Immature natural killer cell (primary cell): ENCODE measurements around the gene ENO1. TPM values are rescaled to one million over a fixed set of nuclear protein-coding genes. Genes with fewer than 3 reads are reported as not detected.
A peak's percentile ranks its signal among the peaks of the same experiment; 100 is the strongest.

Source experiments
- DNase-seq, 3 donors: peaks; one replicate each; pipeline ENCODE4 v3.0.0; 2022; ENCODE audit warnings: mixed read lengths in 1 of 3
- H3K27ac Mint-ChIP-seq, 6 donors: one replicate each; pipeline ENCODE4 v1.8.0; 2020; ENCODE audit warnings: mixed read lengths in 6 of 6, mild to moderate bottlenecking in 5 of 6, inconsistent platforms in 4 of 6, moderate library complexity in 3 of 6
- H3K27me3 Mint-ChIP-seq, 3 donors: one replicate each; pipeline ENCODE4 v1.8.0; 2020 to 2021; ENCODE audit warnings: low read depth in 3 of 3, mild to moderate bottlenecking in 3 of 3, mixed read lengths in 3 of 3, moderate library complexity in 3 of 3, inconsistent platforms in 1 of 3
- H3K36me3 Mint-ChIP-seq, 3 donors: one replicate each; pipeline ENCODE4 v1.8.0; 2020; ENCODE audit warnings: mixed read lengths in 3 of 3, inconsistent platforms in 2 of 3, mild to moderate bottlenecking in 2 of 3
- H3K4me1 Mint-ChIP-seq, 2 donors: one replicate each; pipeline ENCODE4 v1.8.0; 2020; ENCODE audit warnings: inconsistent platforms in 2 of 2, mild to moderate bottlenecking in 2 of 2, mixed read lengths in 2 of 2, moderate library complexity in 1 of 2
- H3K4me3 Mint-ChIP-seq, 5 donors: one replicate each; pipeline ENCODE4 v1.8.0; 2020; ENCODE audit warnings: mild to moderate bottlenecking in 5 of 5, mixed read lengths in 5 of 5, inconsistent platforms in 3 of 5, moderate library complexity in 3 of 5
- H3K9me3 Mint-ChIP-seq, 6 donors: one replicate each; pipeline ENCODE4 v1.8.0; 2020; ENCODE audit warnings: mild to moderate bottlenecking in 6 of 6, mixed read lengths in 6 of 6, inconsistent platforms in 4 of 6, moderate library complexity in 3 of 6
- polyA plus RNA-seq, 3 donors: library from polyadenylated mRNA; unstranded; fragments of 300-500 nt; fragmentation: Illumina TruSeq; gene quantifications; one replicate each; pipeline ENCODE4 v1.2.3, GENCODE V29; 2021

ENO1 gene
- polyA plus RNA-seq, 3 donors from 2014 or later: 856 to 982 (median 955) TPM

DNA sequence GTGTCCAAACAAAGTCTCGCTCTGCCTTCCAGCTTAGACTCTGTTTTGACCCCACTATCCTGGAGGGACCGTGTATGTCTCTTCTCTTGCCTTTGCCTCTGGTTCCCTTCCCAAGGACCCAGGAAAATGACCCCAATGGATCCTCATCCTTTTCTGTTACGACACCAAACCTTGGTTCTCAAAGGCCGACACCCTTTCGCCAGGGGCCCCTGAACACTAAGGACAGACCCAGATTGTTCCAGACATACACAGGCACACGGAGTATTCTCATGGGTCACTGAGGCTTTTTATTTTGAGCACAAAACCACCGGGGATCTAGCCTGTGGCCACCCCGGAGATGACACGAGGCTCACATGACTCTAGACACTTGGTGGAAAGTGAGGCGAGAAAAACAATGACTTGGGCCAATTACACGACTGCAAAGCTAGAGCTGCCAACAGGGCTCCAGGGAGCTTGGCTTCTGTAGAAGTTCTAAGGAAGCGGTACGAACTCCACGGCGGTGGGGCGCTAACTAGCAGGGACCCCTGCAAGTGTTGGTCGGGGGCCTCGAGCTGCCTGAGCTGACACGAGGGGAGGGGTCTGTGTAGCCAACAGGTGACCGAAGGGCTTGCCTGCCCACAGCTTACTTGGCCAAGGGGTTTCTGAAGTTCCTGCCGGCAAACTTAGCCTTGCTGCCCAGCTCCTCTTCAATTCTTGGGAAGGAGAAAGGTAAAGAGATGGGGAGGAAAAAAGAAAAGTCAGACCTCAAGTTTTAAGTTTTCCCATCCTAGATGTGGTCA, 17.6 kb downstream of the ENO1 start:
- Mint-ChIP-seq H3K27me3 (peaks cover 0 to 1% (median 0%) of the 10 kb centered on the region in 3 donors), H3K4me3 (no peak overlapping the region), H3K36me3 (peaks cover 13 to 53% (median 14%) of the 10 kb centered on the region in 3 donors), H3K27ac (no peak overlapping the region), H3K9me3 (no peaks in the 10 kb centered on the region), H3K4me1 (peaks cover 21 to 32% of the 10 kb centered on the region in 2 donors)
- DNase-seq: no peak

DNA sequence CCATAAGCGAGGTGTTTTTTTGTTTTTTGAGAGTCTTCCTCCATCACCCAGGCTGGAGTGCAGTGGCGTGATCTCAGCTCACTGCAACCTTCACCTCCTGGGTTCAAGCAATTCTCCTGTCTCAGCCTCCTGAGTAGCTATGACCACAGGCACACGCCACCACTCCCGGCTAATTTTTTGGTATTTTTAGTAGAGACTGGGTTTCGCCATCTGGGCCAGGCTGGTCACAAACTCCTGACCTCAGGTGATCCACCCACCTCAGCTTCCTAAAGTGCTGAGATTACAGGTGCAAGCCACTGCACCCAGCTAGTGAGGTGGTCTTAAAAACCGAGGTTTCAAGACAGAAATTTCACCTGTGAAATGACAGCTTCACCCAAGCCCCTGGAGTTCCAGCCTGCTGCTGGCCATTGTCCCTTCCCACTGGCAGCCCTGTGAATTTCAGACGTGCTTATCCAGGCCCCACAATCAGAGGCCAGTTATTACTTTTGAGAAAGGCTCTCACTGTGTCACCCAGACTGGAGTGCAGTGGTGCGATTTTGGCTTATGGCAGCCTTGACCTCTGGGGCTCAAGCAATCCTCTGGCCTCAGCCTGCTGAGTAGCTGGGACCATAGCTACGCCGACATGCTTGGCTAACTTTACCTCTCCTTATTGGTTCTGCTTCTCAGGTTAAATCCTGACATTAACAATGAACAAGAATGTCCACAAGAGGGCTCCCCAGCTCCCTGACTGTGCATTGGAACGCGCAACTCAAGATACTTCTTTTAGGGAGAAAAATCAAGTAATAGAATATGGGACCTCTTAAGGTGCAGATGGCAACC, 19.4 kb downstream of the ENO1 start:
- DNase-seq: peak; percentile 34 to 41 (median 39)
- H3K4me3 Mint-ChIP-seq: no peak overlapping the region
- peaks cover 13 to 45% (median 14%) of the 10 kb centered on the region in 3 donors for H3K36me3 Mint-ChIP-seq

DNA sequence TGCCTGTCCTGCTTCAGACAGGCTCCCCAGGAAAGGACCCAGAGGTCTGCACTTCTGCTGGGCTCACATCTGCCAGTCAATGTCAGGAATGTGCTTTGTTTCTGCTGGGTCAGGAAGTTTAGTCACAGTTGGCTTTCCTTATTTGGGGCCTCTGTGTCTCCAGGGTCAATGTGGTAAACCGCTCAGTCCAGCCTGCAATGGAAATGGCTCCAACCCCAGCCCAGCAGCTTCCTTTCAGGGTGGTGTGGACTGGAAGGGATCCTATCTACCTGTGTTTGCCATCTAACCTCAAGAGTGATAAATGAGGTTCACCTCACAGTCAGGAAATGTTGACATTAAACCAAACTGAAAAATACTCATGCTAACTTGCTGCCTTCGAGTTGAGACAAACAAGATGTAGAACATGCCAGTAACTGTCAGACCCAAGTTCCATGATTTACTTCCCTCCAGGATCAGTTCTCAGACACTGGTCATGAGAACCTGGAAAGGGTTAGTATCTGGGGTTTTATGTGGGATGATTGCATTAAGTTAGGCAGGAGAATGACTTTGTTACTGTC, 20.3 kb downstream of the ENO1 start:
- H3K4me3 Mint-ChIP-seq: peak overlapping the region in 1 of 5 donors; percentile 27
- no peaks in the 10 kb centered on the region for H3K27me3 Mint-ChIP-seq
- H3K27ac Mint-ChIP-seq: peak overlapping the region; percentile 47 to 84 (median 70)
- H3K9me3 Mint-ChIP-seq: no peaks in the 10 kb centered on the region
- peak in 2 of 3 donors; percentile 24 to 26 for DNase-seq
- peaks cover 21 to 32% of the 10 kb centered on the region in 2 donors for H3K4me1 Mint-ChIP-seq
- peaks cover 12 to 38% (median 14%) of the 10 kb centered on the region in 3 donors for H3K36me3 Mint-ChIP-seq

More for the DNA sequence above, 19.4 kb downstream of the ENO1 start:
- Mint-ChIP-seq H3K4me1 (peaks cover 21 to 32% of the 10 kb centered on the region in 2 donors), H3K27ac (peak overlapping the region; percentile 21 to 85 (median 76)), H3K9me3 (no peaks in the 10 kb centered on the region), H3K27me3 (no peaks in the 10 kb centered on the region)

DNA sequence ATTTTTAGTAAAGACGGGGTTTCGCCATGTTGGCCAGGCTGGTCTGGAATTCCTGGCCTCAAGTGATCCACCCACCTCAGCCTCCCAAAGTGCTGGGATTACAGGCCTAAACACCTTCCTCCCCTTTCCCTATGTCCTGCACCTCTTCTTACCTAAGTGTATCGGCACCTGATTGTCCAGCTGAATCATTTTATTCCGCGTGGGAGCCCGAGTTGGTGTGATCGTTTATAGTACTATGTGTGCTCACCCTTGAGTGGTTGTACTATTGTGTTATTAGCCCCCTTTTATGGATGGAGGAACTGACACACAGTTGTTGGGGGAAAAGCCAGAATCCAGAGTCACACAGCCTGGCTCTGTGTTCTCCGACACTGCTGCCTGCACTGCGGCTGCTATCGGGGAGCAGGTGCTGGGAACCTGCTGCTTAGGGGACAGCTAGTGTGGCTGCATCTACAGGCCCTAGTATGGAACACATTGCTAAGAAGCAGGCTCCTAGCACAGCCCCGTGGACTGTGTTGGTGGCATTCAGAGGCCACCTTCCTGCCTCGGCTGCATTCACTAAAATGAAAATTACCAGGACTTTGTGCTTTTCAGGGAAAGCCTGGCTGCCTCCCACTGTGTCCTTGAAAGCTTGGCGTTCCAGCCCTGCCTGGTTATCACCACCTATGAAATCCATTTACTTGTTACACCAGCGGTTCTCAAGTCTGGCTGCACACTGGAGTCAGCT, 21.6 kb downstream of the ENO1 start:
- peaks cover 8 to 30% (median 18%) of the 10 kb centered on the region in 3 donors for H3K36me3 Mint-ChIP-seq
- no peak overlapping the region for H3K4me3 Mint-ChIP-seq
- H3K27ac Mint-ChIP-seq: peak overlapping the region in 1 of 6 donors; percentile 34
- peaks cover 21 to 32% of the 10 kb centered on the region in 2 donors for H3K4me1 Mint-ChIP-seq
- H3K9me3 Mint-ChIP-seq: no peaks in the 10 kb centered on the region
- H3K27me3 Mint-ChIP-seq: no peaks in the 10 kb centered on the region
- DNase-seq: no peak

DNA sequence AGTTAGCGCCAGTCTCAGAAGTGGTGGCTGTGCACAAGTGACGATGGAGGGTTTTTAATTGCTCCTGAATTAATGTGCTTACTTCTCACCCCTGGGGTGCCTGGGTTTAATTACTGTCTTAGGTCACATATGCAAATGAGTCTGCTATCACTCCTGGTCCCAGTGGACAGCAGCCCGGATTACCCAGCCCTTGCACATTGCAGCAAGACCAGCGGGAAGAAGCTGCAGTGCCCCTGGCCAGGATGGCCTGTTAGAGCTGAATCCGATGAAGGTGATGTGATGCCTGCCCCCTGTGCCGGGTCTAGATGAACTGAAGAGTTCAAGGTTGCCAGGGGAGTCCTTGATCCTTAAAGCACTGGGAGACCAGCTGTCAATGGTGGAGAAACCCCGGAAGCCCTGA, 24.2 kb downstream of the ENO1 start:
- no peak overlapping the region for H3K4me3 Mint-ChIP-seq
- H3K9me3 Mint-ChIP-seq: no peaks in the 10 kb centered on the region
- no peak for DNase-seq
- no peaks in the 10 kb centered on the region for H3K27me3 Mint-ChIP-seq
- H3K4me1 Mint-ChIP-seq: peaks cover 14 to 21% of the 10 kb centered on the region in 2 donors
- H3K36me3 Mint-ChIP-seq: peaks cover 0 to 13% (median 8%) of the 10 kb centered on the region in 3 donors
- peak overlapping the region in 1 of 6 donors; percentile 24 for H3K27ac Mint-ChIP-seq

DNA sequence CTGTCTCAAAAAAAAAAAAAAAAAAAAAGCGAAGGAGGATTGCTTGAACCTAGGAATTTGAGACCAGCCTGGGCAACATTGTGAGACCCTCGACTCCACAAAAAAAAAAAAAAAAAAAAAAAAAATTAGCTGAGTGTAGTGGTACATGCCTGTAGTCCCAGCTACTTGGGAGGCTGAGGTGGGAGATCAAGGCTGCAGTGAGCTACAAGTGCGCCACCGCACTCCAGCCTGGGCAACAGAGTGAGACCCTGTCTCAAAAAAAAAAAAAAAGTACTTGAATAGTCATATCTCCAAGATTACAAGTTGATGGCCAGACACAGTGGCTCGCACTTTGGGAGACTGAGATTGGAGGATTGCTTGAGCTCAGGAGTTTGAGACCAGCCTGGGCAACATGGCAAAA, 27.4 kb downstream of the ENO1 start:
- Mint-ChIP-seq H3K9me3 (no peaks in the 10 kb centered on the region), H3K4me1 (no peaks in the 10 kb centered on the region), H3K4me3 (no peak overlapping the region), H3K27me3 (peaks cover 0 to 4% (median 0%) of the 10 kb centered on the region in 3 donors), H3K27ac (no peak overlapping the region), H3K36me3 (peaks cover 0 to 5% (median 1%) of the 10 kb centered on the region in 3 donors)
- DNase-seq: no peak

DNA sequence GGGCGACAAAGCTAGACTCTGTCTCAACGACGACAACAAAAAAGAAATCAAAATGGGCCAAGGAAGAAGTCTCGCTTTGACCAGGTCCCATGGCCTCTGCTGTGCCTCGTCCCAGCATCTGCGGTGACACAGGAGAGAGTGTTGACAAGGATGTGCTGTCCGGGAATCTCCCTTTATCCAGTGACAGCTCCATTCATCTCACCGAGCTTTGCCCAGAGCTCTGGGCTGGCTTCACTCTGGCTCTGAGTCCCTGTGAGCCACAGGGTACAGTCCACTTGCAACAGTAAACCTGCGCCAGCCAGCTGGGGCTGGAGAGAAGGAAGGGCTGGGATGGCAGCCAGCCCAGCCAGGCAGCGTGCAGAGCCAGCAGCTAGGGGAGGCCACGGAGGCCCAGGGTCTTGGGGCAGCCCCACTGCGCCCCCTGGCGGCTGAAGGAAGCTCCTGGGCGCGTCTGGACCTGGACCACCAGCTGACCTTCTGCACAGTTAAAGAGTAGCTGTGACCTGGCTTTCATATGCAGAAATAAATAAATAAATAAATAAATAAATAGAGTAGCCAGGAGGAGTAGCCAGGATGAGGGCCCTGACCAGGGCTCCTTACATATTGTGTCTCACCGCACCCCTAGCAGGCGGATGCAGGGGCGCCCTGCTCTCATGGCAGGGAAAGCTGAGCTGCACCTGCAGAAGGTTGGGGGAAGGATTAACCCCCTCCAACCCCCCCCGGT, 29.7 kb downstream of the ENO1 start:
- H3K27me3 Mint-ChIP-seq: peaks cover 0 to 4% (median 0%) of the 10 kb centered on the region in 3 donors
- DNase-seq: peak; percentile 67 to 72 (median 69)
- H3K27ac Mint-ChIP-seq: no peak overlapping the region
- H3K4me1 Mint-ChIP-seq: no peaks in the 10 kb centered on the region
- H3K9me3 Mint-ChIP-seq: no peaks in the 10 kb centered on the region
- no peak overlapping the region for H3K4me3 Mint-ChIP-seq
- peaks cover 0 to 4% (median 0%) of the 10 kb centered on the region in 3 donors for H3K36me3 Mint-ChIP-seq

DNA sequence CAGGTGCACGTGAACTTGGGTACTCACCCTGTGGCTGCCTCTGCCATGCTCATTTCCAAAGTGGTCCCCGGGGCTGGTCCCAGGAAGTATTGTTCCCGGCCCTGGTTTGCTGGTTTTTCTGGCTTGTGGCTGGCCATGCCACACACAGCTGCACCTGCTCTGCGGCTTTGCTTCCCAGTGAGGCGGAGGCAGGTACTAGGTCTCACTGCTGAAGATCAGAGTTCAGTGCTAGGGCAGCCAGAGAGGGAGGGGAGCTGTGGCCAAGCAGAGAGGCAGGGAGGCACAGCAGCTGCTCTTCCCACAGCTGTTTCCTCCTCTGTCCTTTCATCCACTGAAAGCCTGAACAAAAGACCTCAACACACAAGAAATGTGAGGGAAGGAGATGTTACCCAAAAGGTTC, 30.5 kb downstream of the ENO1 start:
- Mint-ChIP-seq H3K27ac (no peak overlapping the region), H3K4me3 (no peak overlapping the region), H3K27me3 (peaks cover 0 to 4% (median 0%) of the 10 kb centered on the region in 3 donors), H3K36me3 (peaks cover 0 to 4% (median 0%) of the 10 kb centered on the region in 3 donors), H3K4me1 (no peaks in the 10 kb centered on the region), H3K9me3 (no peaks in the 10 kb centered on the region)
- no peak for DNase-seq

DNA sequence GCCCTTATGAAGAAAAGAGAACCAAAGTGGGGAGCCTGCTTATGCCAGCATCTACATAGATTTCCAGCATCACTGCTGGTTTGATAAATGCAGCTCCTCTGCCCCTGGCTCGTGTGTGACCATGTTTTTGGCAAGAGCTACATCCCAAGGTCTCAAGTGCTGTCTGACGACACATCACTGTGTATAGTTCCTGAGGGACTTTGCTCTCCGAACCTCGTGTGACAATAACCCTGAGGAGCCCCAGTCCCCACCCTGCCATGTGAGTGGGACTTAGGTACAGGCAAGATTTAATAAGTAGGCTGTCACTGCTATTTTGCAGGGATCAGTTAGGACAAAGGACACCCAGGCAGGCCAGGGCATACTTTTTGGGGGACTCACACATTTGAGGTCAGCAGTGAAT, 32.2 kb downstream of the ENO1 start:
- Mint-ChIP-seq H3K27me3 (peaks cover 0 to 4% (median 0%) of the 10 kb centered on the region in 3 donors), H3K4me3 (no peak overlapping the region), H3K36me3 (no peaks in the 10 kb centered on the region), H3K27ac (no peak overlapping the region), H3K4me1 (no peaks in the 10 kb centered on the region), H3K9me3 (no peaks in the 10 kb centered on the region)
- DNase-seq: no peak

DNA sequence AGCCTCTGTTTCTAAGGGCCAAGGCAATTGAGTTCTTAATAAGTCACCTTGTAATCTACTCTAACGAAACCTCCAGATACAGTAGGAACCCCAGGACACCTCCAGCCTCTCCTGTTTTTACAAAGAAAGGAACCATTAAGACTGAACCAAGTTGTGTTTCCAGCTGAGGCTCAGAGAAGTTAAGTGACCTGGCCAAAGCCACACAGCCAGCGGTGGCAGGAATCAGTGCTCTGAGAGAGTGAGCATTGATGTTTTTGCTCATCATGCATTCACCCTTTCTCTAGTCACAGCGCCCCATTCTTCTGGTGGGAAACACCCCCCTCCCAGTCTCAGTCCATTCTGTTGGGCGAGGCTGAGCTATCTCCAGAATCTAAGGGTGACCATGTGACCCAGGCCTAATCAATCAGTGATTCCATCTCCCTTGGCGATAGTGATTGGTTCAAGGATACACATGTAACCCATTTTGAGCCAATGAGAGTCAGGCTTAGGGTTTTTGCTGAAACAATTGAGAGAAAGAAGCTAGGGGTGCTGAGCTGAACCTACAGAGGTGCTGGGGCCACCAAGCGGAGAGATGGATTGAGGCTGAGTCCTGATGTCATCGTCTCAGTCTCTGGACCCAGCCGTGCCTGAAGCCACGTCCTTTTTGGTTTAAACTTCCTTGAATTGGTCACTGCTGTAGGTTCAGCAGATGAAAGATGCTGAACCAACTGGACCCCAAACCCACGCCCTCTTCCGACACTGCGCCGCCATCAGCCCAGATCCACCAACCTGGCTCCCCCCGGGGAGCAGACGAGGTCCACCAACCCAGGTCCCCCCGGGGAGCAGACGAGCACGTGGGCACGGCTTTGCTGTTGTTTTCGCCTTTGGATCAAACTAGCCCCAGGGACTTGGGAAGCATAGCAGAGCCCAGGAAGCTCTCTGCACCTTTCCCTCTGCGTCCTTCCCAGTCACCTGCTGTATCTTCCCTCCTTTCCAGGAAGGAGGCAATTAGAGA, 33.1 kb downstream of the ENO1 start:
- H3K4me1 Mint-ChIP-seq: no peaks in the 10 kb centered on the region

DNA sequence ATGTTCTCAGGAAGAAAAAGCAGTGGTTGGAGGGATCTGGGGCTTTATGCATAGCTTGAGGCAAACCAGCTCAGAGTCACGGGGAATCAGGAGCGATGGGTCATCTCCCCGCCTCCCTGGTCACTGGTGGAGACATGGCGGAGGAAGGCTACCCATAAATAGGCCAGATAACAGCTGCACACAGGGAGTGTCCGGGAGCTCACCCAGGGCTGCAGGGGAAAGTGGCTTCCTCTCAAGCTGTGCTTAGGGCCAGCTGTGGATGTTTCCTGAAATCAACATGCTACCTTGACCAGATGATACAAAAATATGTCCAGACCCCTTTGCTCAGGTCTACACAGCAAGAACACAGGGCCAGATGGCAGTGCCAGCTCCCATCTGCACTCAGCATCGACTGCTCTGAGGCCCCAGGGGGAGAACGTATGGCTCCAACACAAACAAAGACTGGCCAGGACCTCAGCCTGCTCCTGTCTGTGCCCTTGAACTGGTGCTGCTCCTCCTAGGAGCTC, 33.9 kb downstream of the ENO1 start:
- H3K9me3 Mint-ChIP-seq: no peaks in the 10 kb centered on the region
- H3K36me3 Mint-ChIP-seq: peaks cover 0 to 5% (median 0%) of the 10 kb centered on the region in 3 donors

More for the DNA sequence above, 33.1 kb downstream of the ENO1 start:
- Mint-ChIP-seq H3K36me3 (peaks cover 0 to 1% (median 0%) of the 10 kb centered on the region in 3 donors), H3K9me3 (no peaks in the 10 kb centered on the region), H3K4me3 (no peak overlapping the region), H3K27ac (no peak overlapping the region), H3K27me3 (peaks cover 0 to 4% (median 0%) of the 10 kb centered on the region in 3 donors)
- DNase-seq: no peak

DNA sequence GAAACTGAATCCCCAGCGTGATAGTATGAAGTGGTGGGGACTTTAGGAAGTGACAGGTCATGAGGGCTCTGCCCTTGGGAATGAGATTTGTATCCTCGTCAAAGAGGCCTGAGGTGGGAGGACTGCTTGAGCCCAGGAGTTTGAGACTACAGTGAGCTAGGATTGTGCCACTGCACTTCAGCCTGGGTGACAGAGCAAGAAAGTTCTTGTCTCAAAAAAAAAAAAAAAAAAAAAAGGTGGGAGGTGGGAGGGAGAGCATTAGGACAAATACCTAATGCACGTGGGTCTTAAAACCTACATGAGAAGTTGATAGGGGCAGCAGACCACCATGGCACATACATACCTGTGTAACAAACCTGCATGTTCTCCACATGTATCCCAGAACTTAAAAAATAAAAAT, 37.1 kb downstream of the ENO1 start:
- no peak overlapping the region for H3K27ac Mint-ChIP-seq
- H3K4me3 Mint-ChIP-seq: no peak overlapping the region
- peaks cover 0 to 5% (median 0%) of the 10 kb centered on the region in 3 donors for H3K36me3 Mint-ChIP-seq
- H3K27me3 Mint-ChIP-seq: peaks cover 0 to 2% (median 0%) of the 10 kb centered on the region in 3 donors
- no peak for DNase-seq
- H3K9me3 Mint-ChIP-seq: no peaks in the 10 kb centered on the region
- no peaks in the 10 kb centered on the region for H3K4me1 Mint-ChIP-seq

More for the DNA sequence above, 33.9 kb downstream of the ENO1 start:
- Mint-ChIP-seq H3K4me3 (no peak overlapping the region), H3K4me1 (no peaks in the 10 kb centered on the region), H3K27me3 (peaks cover 0 to 4% (median 0%) of the 10 kb centered on the region in 3 donors), H3K27ac (no peak overlapping the region)
- DNase-seq: no peak
